Stimulated activated CD4-positive, alpha-beta T cell treated with anti-CD3 and anti-CD28 coated beads, Interleukin-4, amount 100 ng/mL, for 4 hours (primary cell): ENCODE measurements around the gene CARS2.

Experiments used
- DNase-seq, 2 experiments: peaks; one replicate each; pipeline ENCODE4 v3.0.0-alpha.2; 2020

CARS2 gene

GRCh38 chr13:110651271-110651670, 54.6 kb downstream of the CARS2 start:
- no peak for DNase-seq

- DNase-seq, result no peak
Observed at GRCh38 chr13:110650436-110650835, 55.5 kb downstream of the CARS2 start.

GRCh38 chr13:110649551-110649950, 56.4 kb downstream of the CARS2 start:
- no peak for DNase-seq

DNA sequence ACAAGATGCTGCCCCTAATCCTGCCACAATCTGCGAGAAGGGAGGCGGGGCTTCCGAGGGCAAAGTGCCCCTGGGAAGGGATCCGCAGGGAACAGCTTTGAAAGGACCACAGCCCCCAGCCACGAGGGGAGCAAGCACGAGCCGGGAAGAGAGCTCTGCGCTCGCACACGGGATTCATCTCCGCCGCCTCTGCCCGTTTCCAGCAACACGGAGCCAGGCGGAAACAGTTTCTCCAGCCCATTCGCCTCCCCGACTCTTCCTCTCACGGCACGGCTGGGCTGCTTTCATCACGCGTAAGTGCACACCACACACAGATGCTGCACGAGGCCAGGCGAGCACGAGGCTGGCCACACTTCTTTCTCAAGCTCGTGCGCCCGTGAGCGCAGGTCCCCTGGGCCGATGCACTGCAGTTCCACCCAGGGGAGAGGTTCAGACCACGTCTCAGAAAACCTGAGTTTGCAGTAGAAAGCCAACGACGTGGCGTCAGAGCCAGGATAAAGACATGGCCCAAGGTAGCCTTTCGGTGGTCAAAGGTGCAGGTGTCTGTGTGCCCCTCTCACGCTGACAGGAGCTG, 57.0 kb downstream of the CARS2 start:
- no peak for DNase-seq

GRCh38 chr13:110648146-110648819, 57.6 kb downstream of the CARS2 start:
- no peak for DNase-seq

GRCh38 chr13:110647365-110647737, 58.6 kb downstream of the CARS2 start:
- no peak for DNase-seq

DNA sequence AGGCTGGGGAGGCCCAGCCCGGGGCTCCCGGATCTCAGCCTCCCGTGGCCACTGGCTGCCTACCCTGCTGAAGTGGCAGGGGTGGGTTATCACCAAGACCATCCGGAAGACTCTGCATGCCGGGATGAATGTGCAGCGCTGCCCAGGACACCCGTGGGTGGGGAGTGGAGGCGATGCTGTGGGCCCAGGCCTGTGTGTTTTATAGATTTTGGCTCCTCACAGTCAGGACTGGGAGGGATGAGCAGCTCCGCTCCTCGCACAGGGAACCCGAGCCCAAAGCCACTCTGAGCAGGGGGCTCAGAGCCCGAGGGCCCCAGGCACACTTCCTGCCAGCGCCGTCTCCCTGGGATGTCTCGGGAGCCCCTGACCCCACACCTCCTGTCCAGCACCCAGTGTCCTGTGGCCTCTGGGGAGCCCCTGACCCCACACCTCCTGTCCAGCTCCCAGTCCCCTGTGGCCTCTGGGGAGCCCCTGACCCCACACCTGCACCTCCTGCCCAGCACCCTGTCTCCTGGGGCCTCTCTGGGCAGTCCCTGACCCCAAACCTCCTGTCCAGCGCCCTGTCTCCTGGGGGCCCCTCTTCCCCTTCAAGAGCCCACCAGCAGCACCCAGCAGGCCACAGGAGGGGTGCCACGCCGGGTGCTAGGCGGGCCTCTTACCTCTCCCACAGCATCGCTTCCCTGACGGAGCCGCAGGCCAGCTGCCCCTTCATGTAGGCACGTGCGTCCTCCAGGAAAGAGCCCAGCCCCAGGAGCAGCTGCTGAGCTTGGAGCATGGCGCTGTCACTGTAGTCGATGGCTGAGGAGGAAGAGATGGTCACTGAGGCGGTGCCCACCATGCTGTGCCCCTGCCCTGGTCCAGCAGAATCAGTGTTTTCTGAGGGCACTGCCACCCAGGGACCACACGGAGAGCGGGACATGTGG, 59.2 kb downstream of the CARS2 start:
- no peak for DNase-seq

DNA sequence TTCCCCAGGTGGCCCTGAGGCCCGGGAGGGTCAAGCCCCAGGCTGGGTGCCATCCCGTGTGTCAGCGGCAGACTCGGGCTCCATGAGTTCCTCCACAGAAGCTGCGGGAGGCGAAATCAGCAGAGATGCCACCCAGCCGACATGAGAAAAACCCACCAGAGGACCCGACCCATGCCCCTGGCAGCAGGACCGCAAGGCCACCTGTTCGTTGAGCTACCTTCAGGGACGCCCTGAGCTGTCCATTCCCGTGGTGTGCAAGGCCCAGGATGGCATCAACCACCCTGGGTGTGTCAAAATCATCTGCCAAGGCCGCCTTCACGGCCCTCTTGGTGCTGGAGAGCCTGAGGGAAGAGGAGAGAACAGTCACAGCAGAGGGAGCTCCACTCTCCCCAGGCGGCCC, 60.2 kb downstream of the CARS2 start:
- no peak for DNase-seq

DNA sequence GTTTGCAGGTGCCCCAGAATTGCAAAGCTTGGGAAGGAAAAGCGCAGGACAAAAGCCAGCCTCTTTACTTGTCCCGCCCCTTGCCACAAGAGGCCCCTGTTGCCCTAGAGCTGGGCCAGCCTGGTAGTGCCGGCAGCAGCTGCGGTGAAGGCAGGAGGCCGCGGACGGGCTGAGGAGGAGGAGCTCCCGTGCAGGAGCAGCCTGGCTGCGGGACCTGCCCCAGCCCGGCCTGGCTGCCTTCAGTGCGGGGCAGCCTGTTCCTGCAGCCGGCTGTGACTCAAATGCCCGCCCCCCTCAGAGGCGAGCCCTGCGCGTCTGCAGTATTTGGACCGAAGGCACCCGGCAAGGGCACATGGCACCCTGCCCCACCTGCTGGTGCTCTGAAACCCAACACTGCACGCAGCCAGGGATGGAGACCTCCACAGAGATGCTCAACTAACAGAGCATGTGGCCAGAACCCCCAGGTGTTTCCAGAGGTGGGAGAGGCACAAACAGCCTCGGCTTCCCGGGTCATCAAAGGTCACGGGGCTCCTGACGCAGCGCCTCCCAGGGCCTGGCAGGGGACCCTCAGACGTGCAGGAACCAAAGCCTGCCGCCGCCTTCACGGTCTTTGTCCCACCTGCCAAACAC, 60.9 kb downstream of the CARS2 start:
- no peak for DNase-seq

GRCh38 chr13:110643768-110644421, 62.0 kb downstream of the CARS2 start:
- DNase-seq, result no peak

DNA sequence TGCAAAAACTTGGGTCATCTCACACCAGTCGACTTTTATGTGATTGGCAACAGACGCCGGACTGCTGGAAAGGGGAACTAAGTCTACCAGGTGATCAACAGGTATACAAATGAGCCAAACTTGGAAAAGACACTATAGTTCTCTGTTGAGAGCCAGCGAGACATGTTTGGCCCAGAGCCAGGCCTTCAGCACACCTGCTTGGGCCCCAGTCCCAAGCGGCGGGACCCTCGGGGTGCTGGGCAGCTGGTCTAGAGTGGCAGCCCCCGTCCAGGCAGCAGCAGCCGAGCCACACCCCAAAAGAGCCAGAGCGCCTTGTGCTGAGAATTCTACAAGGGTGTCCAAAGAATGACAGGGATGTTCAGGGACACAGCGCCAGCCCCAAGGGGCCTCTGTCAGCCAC, 62.6 kb downstream of the CARS2 start:
- no peak for DNase-seq

- DNase-seq, result no peak
Observed at GRCh38 chr13:110642291-110642981, 63.5 kb downstream of the CARS2 start.

DNA sequence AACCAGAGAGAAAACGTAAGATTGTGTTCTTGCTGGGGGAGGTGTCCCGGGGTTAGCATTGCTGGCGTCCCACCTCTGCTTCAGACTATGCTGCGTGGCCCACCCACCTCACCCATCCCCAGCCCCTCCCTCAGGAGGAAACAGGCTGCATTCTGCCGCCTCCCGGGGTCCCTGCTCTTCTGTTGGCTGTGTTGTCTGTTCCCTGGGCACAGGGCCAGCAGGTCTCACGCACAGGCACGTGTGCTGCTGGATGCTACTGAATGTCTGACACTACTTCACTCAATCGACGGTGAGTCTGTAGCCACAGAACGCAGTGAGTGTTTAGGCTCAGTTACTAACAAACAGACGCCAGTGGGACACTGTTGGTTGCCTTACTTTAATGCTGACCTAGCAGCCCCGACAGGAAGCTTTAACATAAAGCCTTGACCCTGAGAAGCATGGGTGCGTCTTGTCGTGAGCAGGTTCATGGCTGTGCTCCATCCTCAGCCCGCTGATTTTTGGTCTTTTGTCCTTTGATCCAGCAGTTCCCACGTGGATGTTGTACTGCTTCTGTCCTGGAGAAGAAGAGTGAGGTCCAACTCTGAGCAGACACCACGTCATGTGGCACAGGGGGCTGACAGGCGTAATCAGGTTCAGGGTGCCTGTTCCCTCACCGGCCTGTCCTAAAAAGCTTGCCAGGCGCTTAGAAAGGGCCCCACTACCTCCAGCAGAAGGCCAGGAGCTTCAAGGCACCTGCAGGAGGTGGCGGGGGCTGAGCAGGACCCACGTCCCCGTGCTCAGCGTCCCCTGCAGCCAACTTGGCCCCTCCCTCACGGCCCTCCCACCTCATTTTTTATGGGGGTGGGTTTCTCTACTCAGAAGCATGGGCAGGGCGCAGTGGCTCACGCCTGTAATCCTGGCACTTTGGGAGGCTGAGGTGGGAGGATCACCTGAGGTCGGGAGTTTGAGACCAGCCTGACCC, 64.6 kb downstream of the CARS2 start:
- no peak for DNase-seq

GRCh38 chr13:110640591-110641029, 65.3 kb downstream of the CARS2 start:
- DNase-seq, result no peak

DNA sequence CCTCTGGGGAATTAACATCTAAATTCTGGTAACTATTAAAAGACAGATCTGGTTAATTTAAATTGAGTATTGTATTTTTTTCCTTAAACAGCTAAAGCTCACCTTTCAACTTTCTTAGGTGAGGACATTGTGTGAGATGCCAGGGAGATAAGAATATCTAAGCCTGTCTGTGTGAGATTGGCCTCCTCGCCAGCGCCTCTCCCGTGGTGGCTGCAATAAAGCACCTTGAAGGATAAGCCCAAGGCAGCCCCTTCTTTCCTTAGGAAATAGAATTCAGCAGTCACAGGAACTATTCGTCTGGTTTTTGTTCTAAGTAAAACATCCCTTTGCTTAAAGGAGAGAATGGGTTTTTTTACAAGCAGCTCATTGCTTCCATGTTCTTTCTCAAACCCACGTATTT, 66.0 kb downstream of the CARS2 start:
- DNase-seq, result no peak

DNA sequence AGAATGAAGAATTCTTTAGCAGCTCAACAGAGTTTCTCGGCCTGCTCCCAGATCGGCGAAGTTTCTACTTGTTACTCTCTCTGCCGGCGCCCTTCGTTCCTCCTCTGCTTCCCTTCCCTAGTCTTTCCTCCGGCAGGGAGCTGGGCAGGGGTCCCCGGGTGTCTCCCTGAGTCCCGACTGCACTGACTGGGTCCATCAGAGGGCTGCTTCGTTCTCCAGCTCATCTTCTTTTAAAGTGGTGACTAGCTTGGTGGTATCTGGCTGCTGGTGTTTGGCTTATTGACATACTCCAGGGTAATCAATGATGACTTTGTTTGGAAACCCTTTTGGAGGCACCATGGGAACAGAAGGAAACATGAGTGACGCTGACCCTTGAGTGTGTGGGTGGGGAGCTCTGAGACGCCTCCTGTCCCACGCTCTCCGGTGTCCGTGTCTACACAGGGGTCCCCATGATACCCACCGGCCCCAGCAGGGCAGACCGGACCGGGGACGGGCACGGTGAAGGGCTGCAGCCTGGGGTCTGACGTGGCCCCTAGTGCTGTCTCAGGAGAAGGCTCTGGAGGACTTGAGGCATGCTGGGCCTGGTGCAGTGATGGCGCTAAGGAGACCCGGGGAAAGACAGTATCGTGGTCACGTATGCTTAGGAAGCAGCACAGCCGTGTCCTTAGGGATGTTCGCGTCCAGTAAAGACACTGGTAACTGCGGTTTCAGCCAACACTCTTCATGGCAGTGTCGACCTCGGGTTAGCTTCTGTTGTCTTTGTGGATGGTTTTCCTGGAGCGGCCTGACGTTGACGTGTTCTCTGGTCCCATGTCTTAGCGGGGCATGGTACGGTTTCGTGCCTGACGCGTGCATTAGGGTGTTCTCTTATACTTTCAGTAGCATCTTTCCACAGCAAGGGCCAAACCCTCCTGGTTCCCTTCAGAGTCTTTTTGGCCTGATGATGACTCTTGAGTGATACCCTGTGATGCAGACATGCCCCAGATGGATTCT, 66.8 kb downstream of the CARS2 start:
- DNase-seq, result no peak

DNA sequence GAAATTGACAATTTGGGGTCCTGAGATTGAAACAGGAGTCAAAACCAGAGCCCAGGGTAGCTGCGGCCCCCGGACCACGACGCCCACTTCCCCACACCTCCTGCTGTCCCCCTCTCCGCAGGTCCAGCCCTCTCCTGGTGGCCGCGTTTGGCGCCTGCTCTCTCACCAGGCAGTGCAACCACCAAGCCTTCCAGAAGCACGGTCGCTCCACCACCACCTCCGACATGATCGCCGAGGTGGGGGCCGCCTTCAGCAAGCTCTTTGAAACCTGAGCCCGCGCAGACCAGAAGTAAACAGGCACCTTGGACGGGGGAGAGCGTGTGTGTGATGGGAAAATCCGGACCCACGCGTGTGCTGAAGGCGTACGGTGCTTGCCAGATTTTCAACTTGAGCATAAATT, 67.7 kb downstream of the CARS2 start:
- DNase-seq, result no peak

DNA sequence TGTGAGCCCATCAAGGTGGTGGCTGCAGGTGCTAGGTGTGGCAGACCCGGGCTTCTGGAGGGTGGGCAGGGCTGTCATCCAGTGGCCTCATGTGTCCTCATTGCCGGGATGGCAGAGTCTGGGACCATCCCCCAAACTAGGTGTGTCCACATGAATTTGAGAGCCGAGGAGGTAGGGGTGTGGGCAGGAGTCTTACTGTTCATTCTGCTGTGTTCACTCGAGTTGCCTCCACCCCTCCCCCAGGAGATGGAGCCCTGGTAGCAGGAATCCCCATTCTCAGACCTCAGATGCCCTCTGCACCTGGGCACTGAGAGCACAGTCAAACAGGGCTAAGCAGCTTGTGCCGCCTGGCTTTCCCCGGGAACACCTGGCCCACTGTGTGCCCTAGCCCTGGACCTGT, 68.2 kb downstream of the CARS2 start:
- DNase-seq, result no peak

- DNase-seq, result no peak
Observed at GRCh38 chr13:110637275-110637674, 68.6 kb downstream of the CARS2 start.

DNA sequence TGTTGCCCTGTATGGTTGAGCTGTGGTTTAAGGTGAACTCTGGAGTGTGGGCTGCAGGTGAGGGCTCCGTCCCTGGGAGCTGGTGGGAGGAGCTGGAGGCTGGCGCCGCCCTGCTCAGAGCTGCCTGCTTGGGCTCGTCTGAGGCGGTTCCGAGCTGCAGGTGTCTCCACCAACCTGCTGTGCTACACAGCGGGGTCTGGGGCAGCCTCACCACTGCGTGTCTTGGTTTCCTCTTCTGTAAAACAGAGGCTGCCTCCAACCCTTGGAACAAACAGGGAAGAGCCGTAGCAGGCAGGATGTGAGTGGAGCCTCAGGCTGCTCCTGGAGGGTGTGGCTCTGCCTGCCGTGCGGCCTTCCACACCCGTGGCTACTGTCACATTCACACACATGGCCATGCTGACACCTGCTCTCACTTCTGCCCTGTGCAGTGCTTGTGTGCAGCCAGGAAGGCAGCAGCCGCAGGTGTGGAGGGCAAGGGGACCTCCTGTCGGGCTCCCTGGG, 69.2 kb downstream of the CARS2 start:
- no peak for DNase-seq
